Measurements from ENCODE around the gene SIPA1L3. TPM values are rescaled to one million over a fixed set of nuclear protein-coding genes. Genes with fewer than 3 reads are reported as not detected.

SIPA1L3 gene
- total and polyA plus RNA-seq, 9 of the 15 experiments (the other 6 are each of a cell fraction or from before 2014, with no cell fraction given) = 0.01 to 6.1 (median 2.5) TPM

DNA sequence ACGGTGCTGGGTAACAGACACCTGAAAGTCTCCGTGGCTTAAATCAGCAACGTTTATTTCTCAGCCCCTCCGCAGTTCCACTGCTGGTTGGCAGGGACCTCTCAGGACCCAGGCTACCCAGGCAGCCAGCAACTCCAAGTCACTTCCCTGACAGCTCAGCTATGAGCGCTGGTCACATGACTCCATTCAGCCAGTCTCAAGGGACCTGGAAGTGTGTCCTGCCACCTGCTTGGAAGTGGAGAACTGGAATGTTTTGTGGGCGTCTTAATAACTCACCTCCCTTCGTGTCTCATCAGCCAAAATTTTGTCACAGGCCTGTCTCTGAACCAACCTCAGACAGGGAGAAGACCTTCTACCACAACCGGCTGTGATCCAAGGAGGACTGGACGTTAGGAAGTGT lies 244.2 kb downstream of the SIPA1L3 start (continued):
- TF ChIP-seq TOE1 (IDR thresholded peaks at IDR 0.05; ENCODE audit: borderline replicate concordance) = peak; percentile 39; the same call in 1 of the 2 replicates
- TF ChIP-seq TOE1 (CRISPR knock-in tag; IDR thresholded peaks at IDR 0.05; ENCODE audit: borderline replicate concordance, low read depth) = no peak

GRCh38 chr19:38152461-38153379 lies 245.7 kb downstream of the SIPA1L3 start:
- FAIRE-seq (peak; percentile 92), ATAC-seq (peak; percentile 83), DNase-seq (ENCODE audit: extremely low read depth in 1 of 4, low spot score in 3 of 4) (peak; percentile 74 to 92 (median 87))
- H2AFZ ChIP-seq (ENCODE audit: low read depth, low read length) = peak overlapping the region; percentile 74
- H3K4me3 ChIP-seq = no peak overlapping the region
- H3K27me3 ChIP-seq (ENCODE audit: control insufficient read depth in 2 of 2, insufficient read depth in 2 of 2, low read length in 2 of 2) = no peaks in the 10 kb centered on the region
- in situ Hi-C loops (cut with MboI) = no loop called here
- H3K27ac ChIP-seq (ENCODE audit: extremely low read depth, low read depth, low read length) = no peak overlapping the region; the same call in 2 of the 3 replicates
- H4K20me1 ChIP-seq (replicated peaks; ENCODE audit: control insufficient read depth, insufficient read depth, low read length) = no peaks in the 10 kb centered on the region
- CTCF ChIA-PET (ENCODE audit: low intra/inter-chr PET ratio) = interaction anchor here (0.8 to 0.9 kb wide), 2 partner anchors 72 to 104 kb away, joined by 3 to 4 read pairs; partner anchors contain the start of gene DPF1
- no peaks in the 10 kb centered on the region for H3K79me2 ChIP-seq (ENCODE audit: control insufficient read depth, insufficient read depth, low read length)
- no peaks in the 10 kb centered on the region for H3K9me3 ChIP-seq (replicated peaks; ENCODE audit: control insufficient read depth, insufficient read depth, low read depth, low read length)
- peaks cover 20% of the 10 kb centered on the region in 2 experiments; a peak in 4 of 5 replicates for H3K4me1 ChIP-seq (replicated peaks in 1 of 2; ENCODE audit: control insufficient read depth in 2 of 2, insufficient read depth in 2 of 2, low read length in 2 of 2)
- intact Hi-C loops (cut with micrococcal nuclease) = no loop called here
- no TSS peak for BruUV-seq (replicated peaks)
- POLR2A ChIA-PET = interaction anchor here (0.5 to 1.5 kb wide), 7 partner anchors 9 to 1028 kb away, joined by 3 to 7 read pairs (median 3); no protein-coding TSS in a partner anchor
- WGBS (ENCODE audit: insufficient coverage, low coverage, missing lambda C conversion rate) = 17% methylated on average over 36 of the region's 40 CpGs
- H3K9me1 ChIP-seq (ENCODE audit: control insufficient read depth, insufficient read depth, low read length) = no peaks in the 10 kb centered on the region
- peak overlapping the region; percentile 1 to 66; a peak in 2 of 4 replicates for H3K9ac ChIP-seq (ENCODE audit: insufficient read depth in 1 of 2, low read depth in 2 of 2, low read length in 2 of 2)
- H3K4me2 ChIP-seq (ENCODE audit: insufficient read depth, low read length) = peak overlapping the region; percentile 61
- no peaks in the 10 kb centered on the region for H3K36me3 ChIP-seq (ENCODE audit: control insufficient read depth, insufficient read depth, low read length)
- TF ChIP-seq ATF1 (CRISPR knock-in tag; IDR thresholded peaks at IDR 0.05) (no peak), ATF1 (tag; IDR thresholded peaks at IDR 0.05) (no peak), RNF2 (IDR thresholded peaks at IDR 0.05) (peak; percentile 47), ARNT (IDR thresholded peaks at IDR 0.05) (no peak), SNRNP70 (optimal IDR thresholded peaks at IDR 0.05; ENCODE audit: low read depth, low read length) (no peak), ZNF232 (CRISPR knock-in tag; IDR thresholded peaks at IDR 0.05) (no peak), BHLHE40 (IDR thresholded peaks at IDR 0.05; ENCODE audit: low read length) (peak; percentile 75), IFI16 (CRISPR knock-in tag; IDR thresholded peaks at IDR 0.05) (no peak), ZNF224 (CRISPR knock-in tag; IDR thresholded peaks at IDR 0.05) (no peak), ZNF3 (CRISPR knock-in tag; IDR thresholded peaks at IDR 0.05) (no peak), XRCC3 (IDR thresholded peaks at IDR 0.05) (no peak), MYBL2 (IDR thresholded peaks at IDR 0.05; ENCODE audit: low read depth) (no peak), MYBL2 (CRISPR knock-in tag; IDR thresholded peaks at IDR 0.05; ENCODE audit: borderline replicate concordance) (no peak), TSC22D4 (tag; IDR thresholded peaks at IDR 0.05) (no peak), MNT (conservative IDR thresholded peaks at IDR 0.05) (peak; percentile 61; a peak in 3 of 4 replicates), SNIP1 (IDR thresholded peaks at IDR 0.05; ENCODE audit: low read depth) (no peak)
- TF ChIP-seq, protein P1, sequence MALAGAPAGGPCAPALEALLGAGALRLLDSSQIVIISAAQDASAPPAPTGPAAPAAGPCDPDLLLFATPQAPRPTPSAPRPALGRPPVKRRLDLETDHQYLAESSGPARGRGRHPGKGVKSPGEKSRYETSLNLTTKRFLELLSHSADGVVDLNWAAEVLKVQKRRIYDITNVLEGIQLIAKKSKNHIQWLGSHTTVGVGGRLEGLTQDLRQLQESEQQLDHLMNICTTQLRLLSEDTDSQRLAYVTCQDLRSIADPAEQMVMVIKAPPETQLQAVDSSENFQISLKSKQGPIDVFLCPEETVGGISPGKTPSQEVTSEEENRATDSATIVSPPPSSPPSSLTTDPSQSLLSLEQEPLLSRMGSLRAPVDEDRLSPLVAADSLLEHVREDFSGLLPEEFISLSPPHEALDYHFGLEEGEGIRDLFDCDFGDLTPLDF (CRISPR knock-in tag; IDR thresholded peaks at IDR 0.05) = no peak

Data from K562 (cell line).